PC-3 (cell line): ENCODE results near the gene MSGN1.

Experiments used
- CTCF ChIP-seq: fragments of 300-600 bp; sonication (generic); conservative IDR thresholded peaks from 2 replicates; pipeline ENCODE4 v1.5.1; 2017; ENCODE audit warnings: antibody characterized with exemption, low read depth, mild to moderate bottlenecking, low read length
- EZH2phosphoT487 ChIP-seq: fragments of 300-600 bp; sonication (generic); IDR thresholded peaks from 2 replicates; pipeline ENCODE4 v1.6.1; 2018; ENCODE audit warnings: mild to moderate bottlenecking, antibody characterized with exemption, low read length, borderline replicate concordance

DNA sequence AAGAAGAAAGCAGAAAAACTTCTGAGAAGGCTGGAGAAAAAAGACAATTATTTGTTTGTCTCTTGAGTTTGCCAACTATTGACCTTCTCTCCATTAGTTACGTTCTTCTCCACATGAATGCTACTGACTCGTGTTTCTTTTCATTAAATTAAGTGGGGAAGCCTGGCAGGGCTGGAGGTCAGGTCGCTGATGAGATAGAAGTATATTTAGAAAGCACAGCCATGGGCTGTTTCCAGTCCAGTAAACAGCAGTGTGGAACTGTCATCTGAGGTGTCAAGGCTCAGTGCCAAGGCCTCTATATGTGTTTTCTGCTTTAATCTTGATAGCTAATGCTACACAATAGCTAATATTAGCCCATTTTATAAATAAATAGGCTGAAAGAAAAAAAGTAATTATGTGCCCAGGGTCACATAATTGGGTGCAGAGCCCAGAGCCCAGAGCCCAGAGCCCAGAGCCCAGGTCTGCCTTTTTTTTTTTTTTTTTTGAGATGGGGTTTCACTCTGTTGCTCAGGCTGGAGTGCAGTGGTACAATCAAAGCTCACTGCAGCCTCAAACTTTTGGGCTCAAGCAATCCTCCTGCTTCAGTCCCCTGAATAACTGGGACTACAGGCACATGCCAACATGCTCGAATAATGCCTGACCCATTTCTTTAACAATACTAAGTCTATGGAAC lies 6.3 kb downstream of the MSGN1 start:
- TF ChIP-seq CTCF (no peak), EZH2phosphoT487 (no peak)
